Measurements from ENCODE around the gene COL25A1.

- TF ChIP-seq CTCF (IDR thresholded peaks at IDR 0.05) (no peak), POLR2A (IDR thresholded peaks at IDR 0.05) (no peak)
Observed at GRCh38 chr4:109294468-109295020, 7.9 kb downstream of the COL25A1 start.

All from heart left ventricle (tissue), 13 donors.